ENCODE measurements around the gene TRIM47. TPM values are rescaled to one million over a fixed set of nuclear protein-coding genes. Genes with fewer than 3 reads are reported as not detected.

Gene TRIM47
- total and polyA plus RNA-seq, 2 experiments from 2014 or later = 7.2 to 9.9 TPM

DNA sequence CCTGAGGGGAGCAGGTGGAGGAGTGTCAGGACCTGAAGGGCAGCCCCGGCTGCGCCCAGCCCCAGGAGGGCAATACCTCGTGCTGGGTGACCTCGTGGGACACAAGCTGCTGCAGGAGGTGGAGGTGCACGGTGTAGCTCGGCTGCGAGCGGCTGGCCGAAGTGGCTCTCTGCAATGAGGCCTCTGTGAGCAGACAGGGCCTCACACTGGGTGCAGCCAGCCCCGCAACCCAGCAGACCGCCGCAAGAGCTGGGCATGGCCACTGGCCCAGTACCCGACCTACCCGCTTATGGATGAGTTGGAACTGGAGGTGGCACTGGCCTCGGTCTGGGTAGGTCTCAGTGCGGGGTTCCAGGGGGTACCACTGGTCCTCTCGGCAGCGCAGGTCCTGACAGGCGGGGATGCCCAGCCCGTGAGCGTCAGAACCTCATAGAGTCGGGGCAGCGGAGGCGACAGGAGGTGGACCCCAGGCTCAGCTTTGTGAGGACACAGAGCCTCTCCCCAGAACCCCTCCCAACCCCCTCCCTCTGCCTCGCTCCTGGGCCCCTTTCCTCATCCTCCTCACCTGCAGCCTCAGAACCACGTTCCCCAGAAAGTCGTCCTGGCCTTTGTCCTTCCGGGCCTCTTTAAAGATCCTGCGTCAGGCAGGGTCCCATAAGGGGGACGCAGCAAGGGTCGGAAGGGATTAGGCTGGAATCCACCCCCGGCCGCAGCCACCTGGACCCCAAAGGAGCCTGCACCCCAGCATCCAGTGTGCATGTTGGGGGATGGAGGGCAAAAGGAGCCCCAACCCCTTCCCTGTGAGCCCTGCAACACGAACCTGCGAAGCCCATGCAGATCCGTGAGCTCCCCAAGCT, 38.2 kb downstream of the TRIM47 start:
- Histone ChIP-seq H3F3A (replicated peaks; ENCODE audit: low read depth) (no peaks in the 10 kb centered on the region), H3K9me2 (ENCODE audit: insufficient read depth) (no peaks in the 10 kb centered on the region), H3K27ac (ENCODE audit: low read depth) (no peak overlapping the region), H3K4me2 (no peak overlapping the region), H3K4me1 (ENCODE audit: insufficient read depth) (peaks cover 8% of the 10 kb centered on the region), H3K36me3 (ENCODE audit: insufficient read depth) (no peaks in the 10 kb centered on the region), H3K79me2 (replicated peaks; ENCODE audit: insufficient read depth) (no peaks in the 10 kb centered on the region), H3K4me3 (no peak overlapping the region), H2AFZ (no peak overlapping the region), H4K20me1 (replicated peaks; ENCODE audit: insufficient read depth) (no peaks in the 10 kb centered on the region), H3K27me3 (ENCODE audit: insufficient read depth) (no peaks in the 10 kb centered on the region)
- no peak overlapping the region for H3K4me3 Mint-ChIP-seq
- DNase-seq (ENCODE audit: low spot score) = no peak
- no peak overlapping the region for H3K27ac Mint-ChIP-seq
- H3K27me3 Mint-ChIP-seq (ENCODE audit: insufficient read depth, low read depth, poor library complexity) = peaks cover 4% of the 10 kb centered on the region
- H3K36me3 Mint-ChIP-seq (ENCODE audit: low read depth) = no peaks in the 10 kb centered on the region
- no peaks in the 10 kb centered on the region; the same call in 2 of the 3 replicates for H3K9me3 Mint-ChIP-seq
- ATAC-seq = no peak
- H3K4me1 Mint-ChIP-seq = peaks cover 7% of the 10 kb centered on the region; the same call in 2 of the 3 replicates
- TF ChIP-seq POLR2AphosphoS5 (IDR thresholded peaks at IDR 0.05; ENCODE audit: low read depth) (no peak), STAT1 (IDR thresholded peaks at IDR 0.05; ENCODE audit: unreplicated experiment) (no peak), NANOG (IDR thresholded peaks at IDR 0.05; ENCODE audit: borderline replicate concordance) (no peak), EZH2phosphoT487 (IDR thresholded peaks at IDR 0.05; ENCODE audit: unreplicated experiment) (no peak), ZNF114 (CRISPR knock-in tag; IDR thresholded peaks at IDR 0.05) (no peak), JUNB (IDR thresholded peaks at IDR 0.05; ENCODE audit: unreplicated experiment) (no peak), CREB1 (CRISPR knock-in tag; IDR thresholded peaks at IDR 0.05; ENCODE audit: low read depth) (no peak), EZH2 (IDR thresholded peaks at IDR 0.05; ENCODE audit: low read depth, unreplicated experiment) (no peak)
- TF ChIP-seq, protein P1, sequence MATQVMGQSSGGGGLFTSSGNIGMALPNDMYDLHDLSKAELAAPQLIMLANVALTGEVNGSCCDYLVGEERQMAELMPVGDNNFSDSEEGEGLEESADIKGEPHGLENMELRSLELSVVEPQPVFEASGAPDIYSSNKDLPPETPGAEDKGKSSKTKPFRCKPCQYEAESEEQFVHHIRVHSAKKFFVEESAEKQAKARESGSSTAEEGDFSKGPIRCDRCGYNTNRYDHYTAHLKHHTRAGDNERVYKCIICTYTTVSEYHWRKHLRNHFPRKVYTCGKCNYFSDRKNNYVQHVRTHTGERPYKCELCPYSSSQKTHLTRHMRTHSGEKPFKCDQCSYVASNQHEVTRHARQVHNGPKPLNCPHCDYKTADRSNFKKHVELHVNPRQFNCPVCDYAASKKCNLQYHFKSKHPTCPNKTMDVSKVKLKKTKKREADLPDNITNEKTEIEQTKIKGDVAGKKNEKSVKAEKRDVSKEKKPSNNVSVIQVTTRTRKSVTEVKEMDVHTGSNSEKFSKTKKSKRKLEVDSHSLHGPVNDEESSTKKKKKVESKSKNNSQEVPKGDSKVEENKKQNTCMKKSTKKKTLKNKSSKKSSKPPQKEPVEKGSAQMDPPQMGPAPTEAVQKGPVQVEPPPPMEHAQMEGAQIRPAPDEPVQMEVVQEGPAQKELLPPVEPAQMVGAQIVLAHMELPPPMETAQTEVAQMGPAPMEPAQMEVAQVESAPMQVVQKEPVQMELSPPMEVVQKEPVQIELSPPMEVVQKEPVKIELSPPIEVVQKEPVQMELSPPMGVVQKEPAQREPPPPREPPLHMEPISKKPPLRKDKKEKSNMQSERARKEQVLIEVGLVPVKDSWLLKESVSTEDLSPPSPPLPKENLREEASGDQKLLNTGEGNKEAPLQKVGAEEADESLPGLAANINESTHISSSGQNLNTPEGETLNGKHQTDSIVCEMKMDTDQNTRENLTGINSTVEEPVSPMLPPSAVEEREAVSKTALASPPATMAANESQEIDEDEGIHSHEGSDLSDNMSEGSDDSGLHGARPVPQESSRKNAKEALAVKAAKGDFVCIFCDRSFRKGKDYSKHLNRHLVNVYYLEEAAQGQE (IDR thresholded peaks at IDR 0.05; ENCODE audit: unreplicated experiment) = no peak
- TF ChIP-seq, protein P2, sequence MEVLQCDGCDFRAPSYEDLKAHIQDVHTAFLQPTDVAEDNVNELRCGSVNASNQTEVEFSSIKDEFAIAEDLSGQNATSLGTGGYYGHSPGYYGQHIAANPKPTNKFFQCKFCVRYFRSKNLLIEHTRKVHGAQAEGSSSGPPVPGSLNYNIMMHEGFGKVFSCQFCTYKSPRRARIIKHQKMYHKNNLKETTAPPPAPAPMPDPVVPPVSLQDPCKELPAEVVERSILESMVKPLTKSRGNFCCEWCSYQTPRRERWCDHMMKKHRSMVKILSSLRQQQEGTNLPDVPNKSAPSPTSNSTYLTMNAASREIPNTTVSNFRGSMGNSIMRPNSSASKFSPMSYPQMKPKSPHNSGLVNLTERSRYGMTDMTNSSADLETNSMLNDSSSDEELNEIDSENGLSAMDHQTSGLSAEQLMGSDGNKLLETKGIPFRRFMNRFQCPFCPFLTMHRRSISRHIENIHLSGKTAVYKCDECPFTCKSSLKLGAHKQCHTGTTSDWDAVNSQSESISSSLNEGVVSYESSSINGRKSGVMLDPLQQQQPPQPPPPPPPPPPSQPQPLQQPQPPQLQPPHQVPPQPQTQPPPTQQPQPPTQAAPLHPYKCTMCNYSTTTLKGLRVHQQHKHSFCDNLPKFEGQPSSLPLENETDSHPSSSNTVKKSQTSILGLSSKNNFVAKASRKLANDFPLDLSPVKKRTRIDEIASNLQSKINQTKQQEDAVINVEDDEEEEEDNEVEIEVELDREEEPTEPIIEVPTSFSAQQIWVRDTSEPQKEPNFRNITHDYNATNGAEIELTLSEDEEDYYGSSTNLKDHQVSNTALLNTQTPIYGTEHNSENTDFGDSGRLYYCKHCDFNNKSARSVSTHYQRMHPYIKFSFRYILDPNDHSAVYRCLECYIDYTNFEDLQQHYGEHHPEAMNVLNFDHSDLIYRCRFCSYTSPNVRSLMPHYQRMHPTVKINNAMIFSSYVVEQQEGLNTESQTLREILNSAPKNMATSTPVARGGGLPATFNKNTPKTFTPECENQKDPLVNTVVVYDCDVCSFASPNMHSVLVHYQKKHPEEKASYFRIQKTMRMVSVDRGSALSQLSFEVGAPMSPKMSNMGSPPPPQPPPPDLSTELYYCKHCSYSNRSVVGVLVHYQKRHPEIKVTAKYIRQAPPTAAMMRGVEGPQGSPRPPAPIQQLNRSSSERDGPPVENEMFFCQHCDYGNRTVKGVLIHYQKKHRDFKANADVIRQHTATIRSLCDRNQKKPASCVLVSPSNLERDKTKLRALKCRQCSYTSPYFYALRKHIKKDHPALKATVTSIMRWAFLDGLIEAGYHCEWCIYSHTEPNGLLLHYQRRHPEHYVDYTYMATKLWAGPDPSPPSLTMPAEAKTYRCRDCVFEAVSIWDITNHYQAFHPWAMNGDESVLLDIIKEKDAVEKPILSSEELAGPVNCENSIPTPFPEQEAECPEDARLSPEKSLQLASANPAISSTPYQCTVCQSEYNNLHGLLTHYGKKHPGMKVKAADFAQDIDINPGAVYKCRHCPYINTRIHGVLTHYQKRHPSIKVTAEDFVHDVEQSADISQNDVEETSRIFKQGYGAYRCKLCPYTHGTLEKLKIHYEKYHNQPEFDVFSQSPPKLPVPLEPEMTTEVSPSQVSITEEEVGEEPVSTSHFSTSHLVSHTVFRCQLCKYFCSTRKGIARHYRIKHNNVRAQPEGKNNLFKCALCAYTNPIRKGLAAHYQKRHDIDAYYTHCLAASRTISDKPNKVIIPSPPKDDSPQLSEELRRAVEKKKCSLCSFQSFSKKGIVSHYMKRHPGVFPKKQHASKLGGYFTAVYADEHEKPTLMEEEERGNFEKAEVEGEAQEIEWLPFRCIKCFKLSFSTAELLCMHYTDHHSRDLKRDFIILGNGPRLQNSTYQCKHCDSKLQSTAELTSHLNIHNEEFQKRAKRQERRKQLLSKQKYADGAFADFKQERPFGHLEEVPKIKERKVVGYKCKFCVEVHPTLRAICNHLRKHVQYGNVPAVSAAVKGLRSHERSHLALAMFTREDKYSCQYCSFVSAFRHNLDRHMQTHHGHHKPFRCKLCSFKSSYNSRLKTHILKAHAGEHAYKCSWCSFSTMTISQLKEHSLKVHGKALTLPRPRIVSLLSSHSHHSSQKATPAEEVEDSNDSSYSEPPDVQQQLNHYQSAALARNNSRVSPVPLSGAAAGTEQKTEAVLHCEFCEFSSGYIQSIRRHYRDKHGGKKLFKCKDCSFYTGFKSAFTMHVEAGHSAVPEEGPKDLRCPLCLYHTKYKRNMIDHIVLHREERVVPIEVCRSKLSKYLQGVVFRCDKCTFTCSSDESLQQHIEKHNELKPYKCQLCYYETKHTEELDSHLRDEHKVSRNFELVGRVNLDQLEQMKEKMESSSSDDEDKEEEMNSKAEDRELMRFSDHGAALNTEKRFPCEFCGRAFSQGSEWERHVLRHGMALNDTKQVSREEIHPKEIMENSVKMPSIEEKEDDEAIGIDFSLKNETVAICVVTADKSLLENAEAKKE (CRISPR knock-in tag; IDR thresholded peaks at IDR 0.05) = no peak
- TF ChIP-seq, protein P3, sequence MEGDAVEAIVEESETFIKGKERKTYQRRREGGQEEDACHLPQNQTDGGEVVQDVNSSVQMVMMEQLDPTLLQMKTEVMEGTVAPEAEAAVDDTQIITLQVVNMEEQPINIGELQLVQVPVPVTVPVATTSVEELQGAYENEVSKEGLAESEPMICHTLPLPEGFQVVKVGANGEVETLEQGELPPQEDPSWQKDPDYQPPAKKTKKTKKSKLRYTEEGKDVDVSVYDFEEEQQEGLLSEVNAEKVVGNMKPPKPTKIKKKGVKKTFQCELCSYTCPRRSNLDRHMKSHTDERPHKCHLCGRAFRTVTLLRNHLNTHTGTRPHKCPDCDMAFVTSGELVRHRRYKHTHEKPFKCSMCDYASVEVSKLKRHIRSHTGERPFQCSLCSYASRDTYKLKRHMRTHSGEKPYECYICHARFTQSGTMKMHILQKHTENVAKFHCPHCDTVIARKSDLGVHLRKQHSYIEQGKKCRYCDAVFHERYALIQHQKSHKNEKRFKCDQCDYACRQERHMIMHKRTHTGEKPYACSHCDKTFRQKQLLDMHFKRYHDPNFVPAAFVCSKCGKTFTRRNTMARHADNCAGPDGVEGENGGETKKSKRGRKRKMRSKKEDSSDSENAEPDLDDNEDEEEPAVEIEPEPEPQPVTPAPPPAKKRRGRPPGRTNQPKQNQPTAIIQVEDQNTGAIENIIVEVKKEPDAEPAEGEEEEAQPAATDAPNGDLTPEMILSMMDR (conservative IDR thresholded peaks at IDR 0.05; ENCODE audit: low read depth in 2 of 2) = no peak

Data from GM23338 (cell line).